ENCODE data around the gene UCHL1. TPM values are rescaled to one million over a fixed set of nuclear protein-coding genes. Genes with fewer than 3 reads are reported as not detected.

UCHL1 gene
- total and polyA plus RNA-seq, 2 of the 13 experiments (the other 11 are each of a cell fraction or from before 2014, with no cell fraction given) = not detected

DNA sequence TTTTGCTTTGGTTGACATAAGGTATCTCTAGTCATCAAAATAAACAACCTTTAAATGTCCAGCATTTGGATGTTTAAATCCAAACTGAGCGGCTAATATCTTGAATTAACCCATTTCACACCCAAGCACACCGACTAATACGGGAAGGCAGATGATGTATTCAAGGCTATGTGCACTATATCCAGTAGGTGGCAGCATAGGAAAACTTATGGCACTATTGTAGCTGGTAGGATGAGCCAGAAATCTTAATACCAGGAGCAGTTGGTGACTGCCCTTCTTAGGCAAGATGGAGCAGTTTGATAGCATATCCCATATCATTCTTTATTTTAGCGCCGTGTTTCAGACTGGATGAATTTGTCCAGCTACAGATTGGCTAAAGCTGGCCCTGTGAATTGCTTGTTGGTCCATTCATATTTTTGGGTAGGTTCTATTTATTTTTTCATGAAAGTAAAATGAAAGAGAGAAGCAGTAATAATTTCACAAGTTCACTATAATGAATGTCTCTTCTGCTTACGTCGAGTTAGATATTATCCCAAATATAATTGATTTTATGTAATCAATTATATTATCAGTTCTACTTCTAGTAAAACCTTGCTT lies 24.4 kb downstream of the UCHL1 start:
- in situ Hi-C loops (cut with HindIII; ENCODE audit: extremely low pct_ligation_motif_present, low pct_unique_long_range_greater_than_20kb) = no loop called here
- no peaks in the 10 kb centered on the region; a peak in 1 of 5 replicates for H3K27me3 ChIP-seq (ENCODE audit: control insufficient read depth in 1 of 2, insufficient read depth in 2 of 2, low read length in 2 of 2)
- intact Hi-C loops (cut with micrococcal nuclease; ENCODE audit: unreplicated experiment) = loop anchor here (1.0 to 5.0 kb wide), 3 partner anchors 380 to 607 kb away; partner anchors contain the start of gene PHOX2B
- H3K4me2 ChIP-seq (ENCODE audit: low read depth, low read length) = no peak overlapping the region
- FAIRE-seq (peak; percentile 93), DNase-seq (ENCODE audit: low spot score) (peak; percentile 64), ATAC-seq (peak; percentile 98)
- no peaks in the 10 kb centered on the region for H3K79me2 ChIP-seq (ENCODE audit: insufficient read depth, low read length)
- TF ChIP-seq ZNF629 (CRISPR knock-in tag; conservative IDR thresholded peaks at IDR 0.05) = peak; percentile 90
- 0 out of 2 replicates have a peak, but pooled peaks have one; percentile 52 for TF ChIP-seq SMAD3 (CRISPR knock-in tag; IDR thresholded peaks at IDR 0.05)
- no peak for TF ChIP-seq MTF2 (CRISPR knock-in tag; IDR thresholded peaks at IDR 0.05; ENCODE audit: borderline replicate concordance)
- peak; percentile 83 for TF ChIP-seq ZNF652 (CRISPR knock-in tag; IDR thresholded peaks at IDR 0.05; ENCODE audit: borderline replicate concordance, low read depth)
- TF ChIP-seq ZNF367 (CRISPR knock-in tag; IDR thresholded peaks at IDR 0.05; ENCODE audit: borderline replicate concordance) = no peak
- TF ChIP-seq E2F1 (CRISPR knock-in tag; IDR thresholded peaks at IDR 0.05) = no peak
- TF ChIP-seq IRX3 (CRISPR knock-in tag; IDR thresholded peaks at IDR 0.05; ENCODE audit: borderline replicate concordance, low read depth) = no peak
- no peak for TF ChIP-seq SOX6 (IDR thresholded peaks at IDR 0.05)
- no peak for TF ChIP-seq SOX6 (CRISPR knock-in tag; IDR thresholded peaks at IDR 0.05)
- no peak for TF ChIP-seq SPEN (CRISPR knock-in tag; IDR thresholded peaks at IDR 0.05; ENCODE audit: low read depth)
- TF ChIP-seq TEAD2 (CRISPR knock-in tag; IDR thresholded peaks at IDR 0.05) = no peak
- TF ChIP-seq, protein P1, sequence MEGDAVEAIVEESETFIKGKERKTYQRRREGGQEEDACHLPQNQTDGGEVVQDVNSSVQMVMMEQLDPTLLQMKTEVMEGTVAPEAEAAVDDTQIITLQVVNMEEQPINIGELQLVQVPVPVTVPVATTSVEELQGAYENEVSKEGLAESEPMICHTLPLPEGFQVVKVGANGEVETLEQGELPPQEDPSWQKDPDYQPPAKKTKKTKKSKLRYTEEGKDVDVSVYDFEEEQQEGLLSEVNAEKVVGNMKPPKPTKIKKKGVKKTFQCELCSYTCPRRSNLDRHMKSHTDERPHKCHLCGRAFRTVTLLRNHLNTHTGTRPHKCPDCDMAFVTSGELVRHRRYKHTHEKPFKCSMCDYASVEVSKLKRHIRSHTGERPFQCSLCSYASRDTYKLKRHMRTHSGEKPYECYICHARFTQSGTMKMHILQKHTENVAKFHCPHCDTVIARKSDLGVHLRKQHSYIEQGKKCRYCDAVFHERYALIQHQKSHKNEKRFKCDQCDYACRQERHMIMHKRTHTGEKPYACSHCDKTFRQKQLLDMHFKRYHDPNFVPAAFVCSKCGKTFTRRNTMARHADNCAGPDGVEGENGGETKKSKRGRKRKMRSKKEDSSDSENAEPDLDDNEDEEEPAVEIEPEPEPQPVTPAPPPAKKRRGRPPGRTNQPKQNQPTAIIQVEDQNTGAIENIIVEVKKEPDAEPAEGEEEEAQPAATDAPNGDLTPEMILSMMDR (CRISPR knock-in tag; IDR thresholded peaks at IDR 0.05) = peak; percentile 91
- TF ChIP-seq SMC3 (IDR thresholded peaks at IDR 0.05; ENCODE audit: low read length) = peak; percentile 79
- TF ChIP-seq STAG1 (CRISPR knock-in tag; IDR thresholded peaks at IDR 0.05) = peak; percentile 97
- TF ChIP-seq MIXL1 (CRISPR knock-in tag; IDR thresholded peaks at IDR 0.05) = 0 out of 2 replicates have a peak, but pooled peaks have one; percentile 60
- TF ChIP-seq RAD21 (CRISPR knock-in tag; IDR thresholded peaks at IDR 0.05) = peak; percentile 86
- TF ChIP-seq ZKSCAN1 (IDR thresholded peaks at IDR 0.05; ENCODE audit: low read length) = 0 out of 2 replicates have a peak, but pooled peaks have one; percentile 24
- H3K4me1 ChIP-seq (ENCODE audit: insufficient read depth, low read length) = no peaks in the 10 kb centered on the region
- H3K36me3 ChIP-seq (replicated peaks in 1 of 2; ENCODE audit: control insufficient read depth in 1 of 2, insufficient read depth in 2 of 2, low read length in 2 of 2) = no peaks in the 10 kb centered on the region
- POLR2A ChIA-PET = no interaction called here
- no peak overlapping the region for H3K9ac ChIP-seq (ENCODE audit: insufficient read depth, low read depth, low read length)
- BruUV-seq (replicated peaks) = no TSS peak
- CTCF ChIA-PET (ENCODE audit: low intra/inter-chr PET ratio, low total read pairs) = interaction anchor here (1.0 to 2.6 kb wide), 5 partner anchors 376 to 1239 kb away, joined by 3 to 38 read pairs (median 4); no protein-coding TSS in a partner anchor
- H3K9me3 ChIP-seq (ENCODE audit: low read length) = no peaks in the 10 kb centered on the region
- no peak overlapping the region for H2AFZ ChIP-seq (ENCODE audit: low read length)
- H3K4me3 ChIP-seq (replicated peaks in 1 of 3; ENCODE audit: insufficient read depth in 1 of 3, low read depth in 2 of 3, low read length in 3 of 3) = no peak overlapping the region
- H3K27ac ChIP-seq (ENCODE audit: extremely low read length, insufficient read depth, low read length) = no peak overlapping the region
- WGBS (ENCODE audit: low lambda C conversion rate) = 0% methylated on average over 7 of the region's 7 CpGs
- H4K20me1 ChIP-seq (ENCODE audit: insufficient read depth, low read length) = no peaks in the 10 kb centered on the region
